ENCODE data around the gene SAPCD2.

The SAPCD2 gene

DNA sequence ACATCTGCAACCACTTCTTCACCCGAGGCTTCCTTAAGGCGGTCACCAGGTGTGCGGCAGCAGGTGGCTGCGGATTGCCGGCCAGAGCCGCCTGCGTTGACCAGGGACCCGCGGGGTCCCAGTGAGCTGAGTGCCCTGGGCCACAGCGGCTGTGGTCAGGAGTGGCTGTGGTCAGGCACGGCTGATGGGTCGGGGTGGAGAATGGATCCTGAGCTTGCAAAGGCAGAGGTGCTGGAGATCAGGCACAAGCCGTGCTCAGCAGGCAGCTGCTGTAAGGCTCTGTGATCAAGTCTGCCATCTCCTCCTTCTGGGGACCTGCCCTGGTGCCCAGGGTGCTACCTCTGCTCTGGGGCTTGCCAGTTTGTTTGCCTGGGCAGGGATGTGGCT lies 9.0 kb upstream of the SAPCD2 start:
- DNase-seq = no peak

DNA sequence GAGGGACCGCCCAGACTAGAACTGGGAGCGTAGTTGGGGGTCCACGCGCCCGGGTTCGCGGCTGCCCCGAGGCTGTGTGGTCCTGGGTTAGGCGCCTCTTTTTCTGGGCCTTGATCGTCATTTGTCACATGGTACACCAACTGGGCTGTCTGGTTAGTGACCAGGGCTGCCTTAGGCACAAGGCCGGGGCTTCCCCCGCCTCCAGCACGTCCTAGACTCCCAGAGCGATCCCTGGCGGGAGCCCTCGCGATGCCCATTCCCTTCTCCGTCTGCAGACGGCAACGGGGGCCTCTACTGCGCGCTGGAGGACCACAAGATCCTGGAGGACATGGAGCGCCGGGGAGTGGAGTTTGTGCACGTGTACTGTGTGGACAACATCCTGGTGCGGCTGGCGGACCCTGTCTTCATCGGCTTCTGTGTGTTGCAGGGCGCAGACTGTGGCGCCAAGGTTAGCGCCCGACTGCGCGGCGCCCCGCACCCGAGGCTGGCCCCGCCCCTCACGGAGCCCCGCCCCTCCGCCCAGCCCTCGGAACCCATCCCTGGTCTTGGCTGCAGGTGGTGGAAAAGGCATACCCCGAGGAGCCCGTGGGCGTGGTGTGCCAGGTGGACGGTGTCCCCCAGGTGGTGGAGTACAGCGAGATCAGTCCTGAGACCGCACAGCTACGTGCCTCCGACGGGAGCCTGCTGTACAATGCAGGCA lies 8.5 kb upstream of the SAPCD2 start:
- DNase-seq = no peak

- peak; percentile 50 for DNase-seq
These were observed 7.7 kb upstream of the SAPCD2 start for GRCh38 chr9:137077758-137078693.

GRCh38 chr9:137077010-137077747 lies 6.8 kb upstream of the SAPCD2 start, which contains the start of gene UAP1L1:
Gene UAP1L1 (plus strand): TSS chr9:137077517. CDS start chr9:137077533, 16 bp downstream.
- peak; percentile 42 for DNase-seq

DNA sequence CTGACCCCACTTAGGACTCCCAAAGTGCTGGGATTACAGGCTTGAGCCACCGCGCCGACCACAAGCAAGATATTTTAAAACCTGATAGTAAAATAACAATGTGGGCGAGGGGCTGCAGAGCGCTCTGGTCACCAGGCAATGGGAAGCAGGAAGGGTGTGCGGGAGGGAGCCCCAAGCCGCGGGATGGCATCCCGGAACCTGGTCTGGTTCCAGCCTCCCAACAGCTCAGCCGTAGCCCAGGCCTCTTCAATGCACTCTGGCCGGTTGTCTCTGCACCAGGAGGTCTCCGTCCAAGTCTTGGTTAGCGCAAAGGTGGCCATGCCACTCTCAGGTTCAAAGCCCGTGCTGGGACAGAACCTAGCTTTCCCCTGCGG lies 6.3 kb upstream of the SAPCD2 start:
- no peak for DNase-seq

DNA sequence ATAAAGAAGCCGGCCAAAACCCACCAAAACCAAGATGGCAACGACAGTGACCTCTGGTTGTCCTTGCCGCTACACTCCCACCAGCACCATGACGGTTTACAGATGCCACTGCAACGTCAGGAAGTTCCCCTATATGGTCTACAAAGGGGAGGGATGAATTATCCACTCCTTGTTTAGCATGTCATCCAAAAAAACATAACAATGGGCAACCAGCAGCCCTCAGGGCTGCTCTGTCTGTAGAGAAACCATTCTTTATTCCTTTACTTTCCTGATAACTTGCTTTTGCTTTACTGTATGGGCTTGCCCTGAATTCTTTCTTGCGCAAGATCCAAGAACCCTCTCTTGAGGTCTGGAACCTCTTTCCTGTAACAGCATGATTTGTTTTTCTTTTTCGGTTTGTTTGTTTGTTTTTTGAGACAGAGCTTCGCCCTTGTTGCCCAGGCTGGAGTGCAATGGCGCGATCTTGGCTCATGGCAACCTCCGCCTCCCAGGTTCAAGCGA lies 5.0 kb upstream of the SAPCD2 start:
- no peak for DNase-seq

GRCh38 chr9:137074657-137075274 lies 4.4 kb upstream of the SAPCD2 start:
- no peak for DNase-seq

DNA sequence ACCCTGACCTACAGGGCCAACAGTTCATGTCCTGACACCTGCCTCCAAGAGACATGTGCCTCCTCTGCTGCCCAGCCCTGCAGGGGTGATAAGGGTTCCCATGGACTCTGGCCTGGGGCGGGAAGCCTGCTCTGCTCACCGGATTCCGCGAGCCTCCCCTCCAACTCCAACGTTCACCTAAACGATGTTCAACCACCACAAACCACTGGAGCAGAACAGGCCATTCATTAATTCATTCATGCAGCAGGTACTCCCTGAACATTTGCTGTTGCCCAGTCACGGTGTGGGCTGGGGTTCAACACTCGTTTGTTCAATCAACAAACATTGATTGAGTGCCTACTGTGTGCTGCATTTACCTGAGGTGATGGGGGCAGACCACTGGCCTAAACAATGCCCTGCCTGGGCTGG lies 3.6 kb upstream of the SAPCD2 start:
- no peak for DNase-seq

DNA sequence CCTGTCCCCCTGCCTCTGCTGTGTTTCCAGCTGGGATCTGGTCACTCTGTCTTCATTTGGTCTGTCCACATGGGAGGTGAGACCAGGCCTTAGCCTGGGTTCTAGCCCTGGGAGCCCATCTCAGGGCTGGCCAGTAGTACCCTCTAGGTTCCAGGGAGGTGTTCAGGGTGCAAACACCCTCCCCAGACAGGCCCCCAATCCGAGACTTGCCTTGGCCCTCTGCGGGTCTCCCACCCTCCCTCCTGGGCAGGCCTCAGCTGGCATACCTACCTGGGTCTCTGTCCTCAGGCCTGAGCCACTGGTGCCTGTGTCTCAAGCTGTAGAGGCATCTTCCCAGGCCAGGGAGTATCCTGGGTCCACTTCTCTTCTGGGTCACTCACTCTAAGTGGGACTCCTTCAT lies 925 bp upstream of the SAPCD2 start:
- no peak for DNase-seq

DNA sequence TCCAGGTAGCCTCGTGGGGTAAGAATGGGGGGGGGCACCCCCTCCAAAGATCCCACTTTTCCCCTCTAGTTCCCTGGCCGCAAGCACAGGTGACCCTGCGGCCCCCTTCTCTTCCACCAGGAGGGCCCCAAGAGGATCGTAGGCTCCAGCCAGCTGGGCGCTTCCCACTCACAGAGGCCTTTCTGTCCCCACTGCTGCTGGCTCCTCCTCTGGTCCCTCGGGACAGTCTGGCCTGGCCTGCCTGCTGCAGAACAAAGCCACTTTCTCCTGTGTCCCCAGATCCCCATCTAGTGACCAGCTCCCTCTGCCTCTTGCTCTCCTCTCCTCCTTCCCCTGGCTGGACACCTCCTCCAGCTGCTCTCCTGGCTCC lies 534 bp upstream of the SAPCD2 start:
- no peak for DNase-seq

DNA sequence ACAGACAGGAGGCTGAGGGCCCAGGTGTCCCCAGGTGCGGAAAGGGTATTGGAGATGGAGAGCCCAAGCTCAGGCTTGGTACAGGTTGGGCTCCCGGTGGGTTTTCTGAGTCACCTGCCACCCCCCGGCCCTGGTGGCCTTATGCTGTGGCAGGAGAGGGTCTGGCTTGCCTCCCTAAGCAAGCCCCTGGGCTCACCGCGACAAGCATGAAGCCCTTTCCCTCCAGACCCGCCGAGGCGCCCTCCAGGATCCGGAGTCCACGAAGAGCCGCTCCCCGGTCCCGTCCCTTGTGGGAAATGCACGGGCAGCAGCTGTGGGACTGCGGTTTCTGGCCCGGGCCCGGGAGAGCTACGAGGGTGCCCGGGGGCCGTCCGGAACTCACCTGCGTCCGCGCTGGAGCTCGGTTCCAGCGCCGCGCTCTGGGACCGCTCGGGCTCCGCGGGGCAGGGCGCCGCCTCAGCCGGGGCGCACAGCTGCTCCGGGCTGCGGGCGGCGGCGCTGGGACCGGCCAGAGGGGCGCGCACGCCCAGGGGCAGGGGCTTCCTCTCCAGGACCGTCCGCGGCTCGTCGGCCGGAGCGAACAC lies 757 bp downstream of the SAPCD2 start:
- no peak for DNase-seq

DNA sequence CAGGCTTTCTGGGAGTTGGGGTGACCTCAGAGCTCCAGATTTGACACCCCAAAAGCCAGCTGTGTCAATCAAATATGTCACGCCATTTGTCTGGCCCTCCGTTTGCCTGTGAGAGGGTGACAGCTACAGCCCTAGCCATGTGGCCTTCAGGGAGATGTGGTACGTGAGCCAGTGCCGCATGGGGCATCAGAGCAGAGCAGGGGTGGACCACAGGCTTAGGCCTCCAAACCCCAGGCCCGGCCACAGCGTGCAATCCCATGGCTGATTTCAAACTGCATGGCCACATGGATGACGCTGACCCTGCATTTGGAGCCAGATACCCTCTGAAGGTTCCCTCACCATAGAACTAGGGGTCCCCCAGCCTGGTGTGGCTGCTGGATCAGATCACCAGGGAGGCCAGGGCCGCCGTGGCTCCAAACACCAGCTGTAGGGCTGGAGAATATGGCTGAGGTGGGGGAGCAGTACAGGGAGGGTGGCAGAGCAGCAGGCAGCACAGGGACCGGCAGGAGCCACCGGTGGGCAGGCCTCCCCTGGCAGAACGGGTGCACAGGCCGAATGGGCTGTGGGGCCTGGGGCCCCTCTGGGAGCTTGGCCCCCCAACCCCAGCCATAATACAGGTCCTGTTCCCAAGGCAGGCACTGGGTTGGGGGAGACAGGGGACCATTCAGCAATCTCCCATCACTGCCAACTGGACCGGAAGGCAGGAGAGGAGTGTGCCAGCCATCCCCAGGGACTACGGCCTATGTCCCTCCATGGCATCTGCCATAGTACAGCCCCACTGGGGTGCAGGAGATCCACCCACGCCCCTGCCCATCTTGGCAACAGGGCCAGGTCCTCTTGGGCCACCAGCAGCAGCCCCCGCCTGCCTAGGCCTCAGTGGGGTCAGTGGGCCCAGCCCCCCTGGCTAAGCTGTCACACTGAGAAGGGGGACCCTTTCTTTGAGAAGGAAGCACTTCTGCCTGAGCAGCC lies 1.5 kb downstream of the SAPCD2 start:
- no peak for DNase-seq

- DNase-seq = peak; percentile 86
These were observed 2.4 kb downstream of the SAPCD2 start for GRCh38 chr9:137067860-137068538.

DNA sequence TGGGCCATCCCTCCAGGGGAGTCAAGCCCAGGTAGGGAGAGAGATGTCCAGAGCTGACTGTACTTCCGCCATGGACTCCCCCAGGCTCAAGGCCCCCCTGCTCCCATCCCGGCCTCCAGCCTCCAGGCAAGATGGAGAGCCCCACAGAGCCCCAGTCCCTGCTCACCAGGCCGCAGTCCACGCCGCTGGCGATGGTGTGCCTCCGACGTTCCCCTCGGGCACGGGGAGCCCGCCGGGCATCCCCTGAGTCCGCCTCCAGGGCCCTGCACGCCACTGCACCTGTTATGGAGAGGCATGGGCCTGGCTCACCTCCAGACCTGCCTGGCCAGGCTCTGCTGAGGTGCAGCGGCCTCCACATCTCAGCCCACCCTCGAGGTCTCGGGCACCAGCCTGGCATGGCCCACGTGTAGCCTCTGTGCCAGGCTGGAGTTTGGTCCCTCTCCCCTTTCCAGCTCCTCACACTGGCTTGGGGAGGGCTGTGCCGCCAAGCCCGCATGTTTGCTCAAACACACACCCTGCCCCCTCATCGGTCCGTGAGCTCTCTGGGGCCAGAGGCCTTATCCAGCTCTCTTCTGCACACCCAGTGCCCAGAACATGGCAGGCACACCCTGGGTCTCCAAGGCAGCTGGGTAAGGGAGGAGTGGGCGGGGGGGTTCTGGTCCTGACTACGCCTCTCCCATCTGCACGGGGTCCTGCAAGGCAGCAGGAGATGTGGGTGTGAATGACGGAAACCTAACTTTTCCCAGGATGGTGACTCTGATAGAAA lies 4.1 kb downstream of the SAPCD2 start:
- no peak for DNase-seq

- DNase-seq = no peak
These were observed 4.9 kb downstream of the SAPCD2 start for GRCh38 chr9:137065336-137065967.

GRCh38 chr9:137064880-137065164 lies 5.5 kb downstream of the SAPCD2 start:
- DNase-seq = no peak

DNA sequence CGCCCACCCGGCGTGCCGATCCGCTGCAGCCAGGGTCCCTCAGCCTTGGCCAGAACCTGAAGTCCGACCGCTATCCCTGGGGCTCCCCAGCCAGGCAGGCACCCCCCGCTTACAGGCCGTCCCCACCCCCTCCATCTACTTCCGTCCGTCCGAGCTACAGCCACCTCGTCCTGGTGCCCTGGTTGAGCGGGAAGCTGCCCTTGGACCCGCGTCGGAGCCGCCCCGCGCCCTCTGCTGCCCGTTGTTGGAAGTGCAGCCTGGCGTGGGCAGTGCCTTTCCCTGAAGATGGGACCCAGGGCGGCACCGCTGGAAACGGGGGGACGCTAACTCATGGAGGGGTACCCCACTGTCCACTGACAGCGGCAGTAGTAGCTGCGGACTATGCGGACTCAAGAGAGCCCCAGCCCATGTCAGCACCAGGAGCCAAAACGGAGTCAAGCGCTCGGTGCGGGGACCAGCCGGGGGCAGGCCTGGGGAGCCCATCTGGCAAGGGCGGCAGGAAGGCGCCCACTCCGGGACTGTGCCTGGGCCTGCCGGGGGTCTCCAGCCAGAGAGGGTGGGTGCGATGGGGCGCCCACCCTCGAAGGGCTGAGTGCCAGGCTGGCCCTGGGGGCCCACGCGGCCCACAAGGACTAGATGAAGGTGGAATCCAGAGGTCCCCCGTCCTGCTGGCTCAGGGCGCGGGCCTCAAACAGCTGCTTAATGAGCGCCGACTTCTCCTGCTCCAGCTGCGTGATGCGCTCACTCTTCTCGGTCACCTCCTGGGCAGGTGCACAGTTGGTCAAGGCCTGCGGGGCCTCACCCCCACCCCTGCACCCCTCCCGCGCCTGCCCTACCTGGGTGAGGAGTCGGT lies 6.1 kb downstream of the SAPCD2 start:
- DNase-seq = peak; percentile 57

GRCh38 chr9:137063311-137064026 lies 6.9 kb downstream of the SAPCD2 start:
- DNase-seq = no peak

Data from activated gamma-delta T cell treated with Interleukin-2 at 50 U/mL for 16 hours (primary cell).